ENCODE measurements around the gene MTREX. TPM values are rescaled to one million over a fixed set of nuclear protein-coding genes. Genes with fewer than 3 reads are reported as not detected.

Gene MTREX
- total RNA-seq, 1 experiment from 2014 or later, result 123 TPM

DNA sequence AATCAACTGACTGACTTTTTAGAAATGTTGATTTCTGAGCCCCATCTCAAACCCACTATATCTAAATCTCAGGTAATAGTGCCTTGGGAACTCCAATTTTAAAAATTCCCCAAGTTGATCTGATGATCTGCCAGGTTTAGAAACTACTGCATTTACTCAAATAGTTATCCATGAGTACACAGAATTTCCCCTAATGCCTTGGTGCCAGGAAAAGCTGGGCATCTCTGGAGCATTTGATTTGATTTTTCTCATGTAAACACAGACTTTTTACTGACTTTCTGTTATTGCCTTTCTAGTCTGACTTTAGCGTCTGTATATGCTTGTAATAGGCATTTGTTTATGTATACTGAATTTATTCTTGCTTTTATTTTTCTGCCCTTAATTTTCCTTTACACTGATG lies 35.8 kb downstream of the MTREX start:
- no peaks in the 10 kb centered on the region for H3K79me1 ChIP-seq (ENCODE audit: insufficient read depth, low read depth, low read length, poor library complexity, severe bottlenecking)
- H3K4me1 ChIP-seq (ENCODE audit: insufficient read depth, low read length), result no peaks in the 10 kb centered on the region
- peaks cover 35 to 60% (median 58%) of the 10 kb centered on the region in 3 experiments for H3K36me3 Mint-ChIP-seq (ENCODE audit: insufficient read depth in 1 of 3, low read depth in 3 of 3)
- no peak overlapping the region for H3K14ac ChIP-seq (ENCODE audit: insufficient read depth, low read length)
- H2BK5ac ChIP-seq (ENCODE audit: insufficient read length, low read length), result no peak overlapping the region
- no peak overlapping the region for H4K5ac ChIP-seq (ENCODE audit: insufficient read length, low read depth, low read length)
- H3K23me2 ChIP-seq (ENCODE audit: insufficient read length, low read depth, low read length, poor library complexity, severe bottlenecking), result no peaks in the 10 kb centered on the region
- H3K27me3 Mint-ChIP-seq (ENCODE audit: low read depth), result no peaks in the 10 kb centered on the region
- H4K8ac ChIP-seq (replicated peaks; ENCODE audit: insufficient read length, low read depth, low read length), result no peak overlapping the region
- no peak overlapping the region for H2BK15ac ChIP-seq (ENCODE audit: low read depth, low read length)
- DNase-seq, result no peak
- no peak overlapping the region for H3T11ph ChIP-seq (ENCODE audit: low read length)
- H2BK12ac ChIP-seq (ENCODE audit: insufficient read length, low read depth, low read length), result no peak overlapping the region
- no peaks in the 10 kb centered on the region for H3K79me2 ChIP-seq (ENCODE audit: insufficient read depth, low read length)
- TF ChIP-seq, protein P1, sequence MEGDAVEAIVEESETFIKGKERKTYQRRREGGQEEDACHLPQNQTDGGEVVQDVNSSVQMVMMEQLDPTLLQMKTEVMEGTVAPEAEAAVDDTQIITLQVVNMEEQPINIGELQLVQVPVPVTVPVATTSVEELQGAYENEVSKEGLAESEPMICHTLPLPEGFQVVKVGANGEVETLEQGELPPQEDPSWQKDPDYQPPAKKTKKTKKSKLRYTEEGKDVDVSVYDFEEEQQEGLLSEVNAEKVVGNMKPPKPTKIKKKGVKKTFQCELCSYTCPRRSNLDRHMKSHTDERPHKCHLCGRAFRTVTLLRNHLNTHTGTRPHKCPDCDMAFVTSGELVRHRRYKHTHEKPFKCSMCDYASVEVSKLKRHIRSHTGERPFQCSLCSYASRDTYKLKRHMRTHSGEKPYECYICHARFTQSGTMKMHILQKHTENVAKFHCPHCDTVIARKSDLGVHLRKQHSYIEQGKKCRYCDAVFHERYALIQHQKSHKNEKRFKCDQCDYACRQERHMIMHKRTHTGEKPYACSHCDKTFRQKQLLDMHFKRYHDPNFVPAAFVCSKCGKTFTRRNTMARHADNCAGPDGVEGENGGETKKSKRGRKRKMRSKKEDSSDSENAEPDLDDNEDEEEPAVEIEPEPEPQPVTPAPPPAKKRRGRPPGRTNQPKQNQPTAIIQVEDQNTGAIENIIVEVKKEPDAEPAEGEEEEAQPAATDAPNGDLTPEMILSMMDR (conservative IDR thresholded peaks at IDR 0.05), result no peak
- no peak overlapping the region for H3K23ac ChIP-seq (ENCODE audit: insufficient read length, low read depth, low read length)
- H4K20me1 ChIP-seq (ENCODE audit: control insufficient read depth, insufficient read depth, insufficient read length), result no peaks in the 10 kb centered on the region
- H3K56ac ChIP-seq (ENCODE audit: insufficient read length, low read depth, low read length), result no peak overlapping the region
- no peak overlapping the region for H3K4ac ChIP-seq (ENCODE audit: low read depth, low read length)
- H3K18ac ChIP-seq (ENCODE audit: insufficient read length, low read depth, low read length), result no peak overlapping the region
- H3K9me3 ChIP-seq (ENCODE audit: control insufficient read depth, low read depth, low read length), result no peaks in the 10 kb centered on the region
- no peak overlapping the region for H2BK20ac ChIP-seq (ENCODE audit: low read depth, low read length, poor library complexity, severe bottlenecking)
- no peak overlapping the region for H2AFZ ChIP-seq (ENCODE audit: low read length)
- no peaks in the 10 kb centered on the region for H3K27me3 ChIP-seq (ENCODE audit: insufficient read depth, low read length)
- no peak overlapping the region for H2AK5ac ChIP-seq (ENCODE audit: insufficient read length, low read length)
- H3K4me3 Mint-ChIP-seq, result no peak overlapping the region
- H3K27ac Mint-ChIP-seq, result peak overlapping the region in 1 of 3 experiments; percentile 79; a peak in 2 of 7 replicates
- WGBS (ENCODE audit: extremely low coverage, insufficient read length, low lambda C conversion rate), result no CpG with 5 or more reads among the region's 1 CpG
- H3K27ac ChIP-seq (ENCODE audit: insufficient read length, low read depth, low read length), result no peak overlapping the region
- no peak overlapping the region for H2BK120ac ChIP-seq (ENCODE audit: low read depth, low read length, poor library complexity, severe bottlenecking)
- no peaks in the 10 kb centered on the region for H3K4me1 Mint-ChIP-seq
- no peak overlapping the region for H3K9ac ChIP-seq (ENCODE audit: extremely low read depth, insufficient read length, low read length)
- no peak overlapping the region for H4K91ac ChIP-seq (ENCODE audit: insufficient read length, low read depth, low read length)
- H3K9me3 Mint-ChIP-seq, result peaks cover 2 to 9% of the 10 kb centered on the region in 2 experiments; a peak in 3 of 5 replicates
- no peak overlapping the region for H3K4me2 ChIP-seq (ENCODE audit: insufficient read depth, insufficient read length, low read length)
